Measurements from ENCODE around the gene SAMD3.
"Not testable (repeated sequence)": the region's sequence is repeated elsewhere in the genome, so short reads cannot be mapped to it uniquely, and the experiment has no call there.

SAMD3 gene

DNA sequence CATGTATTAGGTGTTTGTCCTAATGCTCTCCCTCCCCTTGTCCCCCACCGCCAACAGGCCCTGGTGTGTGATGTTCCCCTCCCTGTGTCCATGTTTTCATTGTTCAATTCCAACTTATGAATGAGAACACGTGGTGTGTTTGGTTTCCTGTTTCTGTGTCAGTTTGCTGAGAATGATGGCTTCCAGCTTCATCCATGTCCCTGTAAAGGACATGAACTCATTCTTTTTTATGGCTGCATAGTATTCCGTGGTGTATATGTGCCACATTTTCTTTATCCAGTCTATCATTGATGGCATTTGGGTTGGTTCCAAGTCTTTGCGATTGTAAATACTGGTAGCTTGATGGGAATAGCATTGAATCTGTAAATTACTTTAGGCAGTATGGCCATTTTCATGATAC, 52.6 kb downstream of the SAMD3 start:
- DNase-seq = not testable (repeated sequence)

DNA sequence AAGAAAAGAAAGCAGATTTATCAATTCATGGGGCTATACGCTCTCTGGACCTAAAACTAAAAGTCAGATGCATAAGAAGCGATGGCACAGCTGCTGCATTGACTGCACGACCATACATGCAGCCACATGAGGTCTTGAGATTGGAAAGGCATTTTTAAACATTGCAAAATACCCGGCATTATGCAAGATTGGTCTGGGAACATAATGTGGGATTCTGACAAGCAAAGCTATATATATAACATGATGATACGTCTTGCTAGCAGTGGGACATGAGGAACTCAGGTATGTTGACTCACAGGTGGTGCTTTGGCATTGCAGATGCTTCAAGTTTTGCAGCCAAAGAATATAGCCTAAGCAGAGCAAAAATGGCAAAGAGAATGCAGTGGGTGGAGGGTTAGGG, 55.1 kb downstream of the SAMD3 start:
- DNase-seq = no peak

DNA sequence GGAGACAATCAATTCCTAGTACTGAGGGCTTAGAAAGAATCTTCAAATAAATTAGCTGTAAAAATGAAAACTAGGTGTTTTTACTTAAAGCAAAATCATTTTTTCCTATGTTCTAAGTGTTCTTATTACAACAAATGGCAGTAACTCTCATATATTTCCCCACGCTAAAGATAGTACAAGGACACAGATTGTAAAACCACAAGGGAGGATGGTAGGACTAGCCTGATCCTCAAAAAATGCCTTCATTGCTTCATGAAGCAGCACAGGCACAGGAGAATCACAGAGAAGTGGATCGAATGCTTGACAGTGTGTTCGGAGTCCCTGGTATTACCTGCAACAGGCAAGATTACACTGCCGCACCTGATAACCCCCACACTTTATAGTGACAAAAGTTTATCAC, 58.5 kb downstream of the SAMD3 start:
- no peak for DNase-seq

DNA sequence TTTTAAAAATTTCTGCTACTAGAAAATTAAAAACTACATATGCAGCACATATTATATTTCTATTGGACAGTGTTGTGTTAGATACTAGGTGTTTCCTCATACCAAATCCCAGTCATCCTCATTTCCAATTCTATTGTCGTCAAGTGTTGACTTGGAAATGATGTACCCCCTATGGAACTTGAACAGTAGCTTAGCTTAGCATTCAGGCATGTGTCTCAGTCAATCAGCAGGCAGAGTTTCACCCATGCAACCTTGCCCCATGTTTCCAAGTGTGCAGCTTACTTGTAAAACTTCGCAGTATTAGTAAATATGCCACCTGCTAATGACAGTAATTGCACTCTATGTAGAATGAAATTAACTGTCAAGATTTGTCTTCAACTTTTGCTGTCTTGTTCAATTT, 59.5 kb downstream of the SAMD3 start:
- no peak for DNase-seq

DNA sequence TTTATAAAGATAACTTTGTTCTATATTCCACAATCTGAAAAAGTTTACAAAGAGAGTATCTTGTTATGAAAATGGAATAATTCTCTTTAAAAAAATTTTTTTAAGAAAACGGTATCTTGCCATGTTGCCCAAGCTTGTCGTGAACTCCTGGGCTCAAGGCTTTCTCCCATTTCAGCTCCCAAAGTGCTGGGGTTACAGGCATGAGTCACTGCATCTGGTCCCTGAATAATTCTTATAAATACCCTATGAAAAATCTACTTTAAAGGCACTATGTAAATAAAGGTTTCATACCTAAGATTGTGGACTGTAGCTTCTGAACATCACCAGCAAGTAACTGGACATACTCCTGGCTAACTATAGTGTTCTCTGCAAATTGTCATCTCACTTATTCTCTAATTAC, 60.3 kb downstream of the SAMD3 start:
- DNase-seq = no peak

DNA sequence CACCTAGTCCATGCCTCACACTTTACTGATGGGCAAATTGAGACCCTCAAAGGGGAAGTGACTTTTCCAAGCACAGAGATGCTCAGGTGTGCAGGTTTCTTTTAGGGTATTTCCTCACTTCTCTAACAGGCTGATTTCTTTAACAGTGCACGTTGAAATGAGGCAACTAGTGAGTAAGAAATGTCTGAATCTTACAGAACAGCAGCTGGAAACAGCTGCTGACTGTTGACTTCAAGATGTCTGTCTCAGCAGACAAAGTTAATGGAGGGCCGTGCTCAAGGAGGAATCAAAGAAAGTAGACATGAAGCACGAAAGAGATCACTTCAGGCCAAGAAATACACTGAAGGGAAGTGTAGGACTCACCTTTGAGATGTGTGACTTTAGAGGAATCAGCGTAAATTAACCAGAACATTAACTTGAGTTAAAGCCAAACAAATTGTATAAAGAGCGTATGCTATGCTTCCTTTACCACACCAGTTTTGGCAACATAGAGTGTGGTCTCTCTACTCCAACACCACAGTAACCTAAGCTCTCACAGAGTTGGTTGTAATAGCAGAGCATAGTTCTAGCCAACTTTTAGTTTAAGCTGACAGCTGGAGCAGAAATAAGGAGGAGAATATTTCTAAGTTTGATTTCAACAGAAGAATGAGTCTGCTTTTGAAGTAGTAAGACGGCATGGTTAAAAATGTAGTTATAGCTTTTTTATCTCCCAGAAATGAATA, 60.9 kb downstream of the SAMD3 start:
- no peak for DNase-seq

DNA sequence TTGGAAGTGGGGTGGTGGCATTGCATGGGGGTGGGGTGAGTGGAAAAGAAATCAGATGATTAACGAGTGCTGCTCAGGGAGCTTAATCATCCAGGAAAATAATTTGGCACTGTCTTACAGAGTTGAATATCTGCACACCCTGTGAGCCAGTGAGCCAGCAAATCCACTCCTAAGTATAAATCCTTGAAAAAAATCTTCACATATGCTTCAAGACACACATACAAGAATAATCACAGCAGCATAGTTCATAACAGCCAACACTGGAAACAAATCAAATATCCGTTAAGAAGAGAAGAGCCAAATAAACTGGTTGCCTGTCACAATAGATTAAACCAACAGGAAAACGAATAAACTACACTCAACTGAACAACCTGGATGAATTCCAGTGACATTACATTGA, 62.8 kb downstream of the SAMD3 start:
- DNase-seq = no peak

DNA sequence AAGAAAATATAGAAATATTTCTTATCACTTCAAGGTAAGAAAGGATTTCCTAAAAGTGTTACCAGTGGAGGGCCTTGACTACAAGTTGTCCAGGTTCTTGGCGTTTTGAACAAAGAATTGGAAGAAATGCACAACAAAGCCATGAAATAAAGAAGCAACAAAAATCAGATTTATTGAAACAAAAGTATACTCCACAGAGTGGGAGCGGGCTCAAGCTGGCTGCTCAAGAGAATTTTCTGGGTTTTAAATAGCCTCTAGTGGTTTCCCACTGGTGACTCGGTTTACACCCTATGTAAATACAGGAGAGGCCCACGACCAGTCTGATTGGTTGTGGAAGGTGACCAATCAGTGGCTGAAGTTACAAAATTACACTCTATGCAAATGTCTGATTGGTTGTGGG, 64.2 kb downstream of the SAMD3 start:
- no peak for DNase-seq

DNA sequence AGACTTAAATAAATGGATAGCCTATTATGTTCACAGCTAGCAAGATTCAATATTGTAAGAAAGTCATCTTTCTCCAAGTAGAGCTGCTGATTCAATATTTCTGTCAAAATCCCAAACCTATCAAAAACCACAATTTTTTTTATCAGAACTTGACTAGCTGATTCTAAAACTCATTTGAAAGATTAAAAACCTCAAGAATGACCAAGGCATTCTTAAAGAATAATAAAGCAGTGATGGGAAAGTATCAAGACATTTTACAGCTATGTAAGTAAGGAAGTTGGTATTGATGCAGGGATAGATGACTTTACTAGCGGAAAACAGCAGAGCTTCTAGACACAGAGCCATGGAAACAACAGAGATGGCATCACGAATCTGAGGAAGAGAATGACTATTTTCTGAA, 64.7 kb downstream of the SAMD3 start:
- no peak for DNase-seq

DNA sequence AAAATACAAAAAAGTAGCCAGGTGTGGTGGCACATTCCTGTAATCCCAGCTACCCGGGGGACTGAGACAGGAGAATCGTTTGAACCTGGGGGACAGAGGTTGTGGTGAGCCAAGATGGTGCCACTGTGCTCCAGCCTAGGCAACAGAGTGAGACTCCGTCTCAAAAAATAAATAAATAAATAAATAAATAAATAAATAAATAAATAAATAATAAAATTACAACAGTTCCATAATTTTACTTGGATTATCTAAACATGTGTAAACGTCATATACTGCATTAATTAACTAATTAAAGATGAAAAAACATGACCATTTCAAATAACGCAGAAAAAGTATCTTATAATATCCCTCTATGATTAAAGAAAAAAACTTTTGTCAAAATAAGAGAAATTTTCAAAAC, 65.8 kb downstream of the SAMD3 start:
- DNase-seq = no peak

DNA sequence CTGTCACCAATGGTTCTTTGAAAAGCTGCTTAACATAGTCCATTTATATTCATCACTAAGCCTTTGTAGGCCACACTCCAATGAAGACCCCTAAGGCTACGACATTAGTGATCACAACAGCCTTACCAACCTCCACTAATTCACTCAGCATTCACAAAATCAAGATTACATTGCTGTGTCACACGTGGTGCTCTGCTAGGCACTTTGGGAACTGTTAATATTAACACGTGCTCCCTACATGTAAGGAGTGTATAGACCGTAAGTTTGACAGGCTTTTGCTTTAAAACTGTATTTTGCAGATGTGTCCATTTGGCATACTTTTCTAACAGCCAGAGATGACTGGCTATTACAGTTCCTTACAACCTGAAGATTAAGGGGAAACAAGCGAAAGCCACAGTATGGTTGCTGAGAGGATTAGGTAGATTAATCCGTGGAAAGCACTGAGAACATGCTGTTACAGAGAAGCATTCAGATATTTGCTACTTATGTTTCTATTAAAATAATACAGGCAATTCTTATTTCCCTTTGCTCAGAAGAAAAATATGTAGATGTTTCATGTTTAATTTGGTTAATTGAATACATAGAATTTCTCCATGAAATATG, 69.7 kb downstream of the SAMD3 start:
- no peak for DNase-seq

DNA sequence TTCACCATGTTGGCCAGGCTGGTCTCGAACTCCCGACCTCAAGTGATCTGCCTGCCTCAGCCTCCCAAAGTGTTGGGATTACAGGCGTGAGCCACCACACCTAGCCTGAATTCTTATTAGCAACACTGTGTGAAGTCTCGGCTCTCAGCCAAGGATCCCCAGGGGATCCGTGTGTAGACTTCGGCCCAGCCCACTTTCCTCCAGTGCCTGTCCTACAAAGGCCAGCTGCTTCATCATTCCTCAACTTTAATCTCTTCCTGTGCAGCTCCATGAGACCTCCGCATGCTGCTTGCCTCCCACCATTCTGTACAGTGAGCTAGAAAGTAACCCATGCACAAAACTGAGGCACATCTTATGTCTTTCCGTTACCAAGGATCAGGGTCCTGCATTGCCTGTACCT, 71.8 kb downstream of the SAMD3 start:
- DNase-seq = no peak

DNA sequence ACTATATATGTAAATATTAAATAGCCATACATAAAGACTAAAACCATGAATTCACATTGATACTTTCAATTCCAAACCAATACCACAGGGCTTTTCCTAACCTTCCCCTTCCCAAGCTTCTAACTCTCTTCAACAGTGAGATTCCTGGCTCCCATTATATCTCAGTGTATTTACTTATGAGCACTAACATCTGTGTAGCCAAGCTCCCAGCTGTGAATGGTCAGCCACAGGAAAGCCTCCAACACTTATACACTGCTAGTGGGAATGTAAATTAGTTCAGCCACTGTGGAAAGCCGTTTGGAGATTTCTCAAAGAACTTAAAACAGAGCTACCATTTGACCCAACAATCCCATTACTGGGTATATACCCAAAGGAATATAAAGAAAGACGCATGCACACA, 73.7 kb downstream of the SAMD3 start:
- not testable (repeated sequence) for DNase-seq

DNA sequence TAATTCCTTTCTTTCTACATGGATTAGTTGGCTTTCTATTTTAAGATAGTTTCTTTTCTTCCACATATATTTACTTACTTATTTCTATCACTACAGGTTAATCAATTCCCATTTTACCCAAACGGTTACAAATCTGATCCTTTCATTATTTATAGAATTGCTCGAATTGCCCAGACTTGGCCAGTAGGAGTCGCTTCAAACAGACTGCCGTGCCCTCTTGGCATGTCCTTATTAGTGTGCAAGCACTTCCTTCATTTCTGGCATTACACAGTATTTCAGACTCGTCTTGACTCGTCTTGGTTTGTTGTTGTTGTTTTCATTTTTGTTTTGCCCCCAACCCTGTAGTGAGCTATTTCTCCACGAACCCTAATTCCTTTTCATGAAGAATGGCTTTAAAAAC, 74.6 kb downstream of the SAMD3 start:
- no peak for DNase-seq

DNA sequence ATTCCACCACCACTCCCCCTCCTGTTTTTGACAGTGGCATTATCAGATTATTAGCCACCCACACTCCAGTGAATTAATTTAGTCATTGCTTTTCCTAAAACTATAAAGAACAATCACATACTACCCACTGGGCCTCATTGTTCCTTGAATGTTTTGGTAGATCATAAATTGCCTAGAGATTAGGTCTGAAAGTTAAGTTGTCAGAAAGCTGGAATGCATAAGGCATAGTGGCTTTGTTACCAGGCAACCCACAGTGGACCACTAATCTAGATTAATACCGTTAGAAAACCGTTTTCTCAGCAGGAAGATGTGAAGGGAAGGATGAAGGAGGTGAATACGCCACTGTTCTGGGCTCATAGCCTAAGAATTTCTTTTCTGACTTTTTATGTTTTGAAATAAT, 75.6 kb downstream of the SAMD3 start:
- DNase-seq = no peak

DNA sequence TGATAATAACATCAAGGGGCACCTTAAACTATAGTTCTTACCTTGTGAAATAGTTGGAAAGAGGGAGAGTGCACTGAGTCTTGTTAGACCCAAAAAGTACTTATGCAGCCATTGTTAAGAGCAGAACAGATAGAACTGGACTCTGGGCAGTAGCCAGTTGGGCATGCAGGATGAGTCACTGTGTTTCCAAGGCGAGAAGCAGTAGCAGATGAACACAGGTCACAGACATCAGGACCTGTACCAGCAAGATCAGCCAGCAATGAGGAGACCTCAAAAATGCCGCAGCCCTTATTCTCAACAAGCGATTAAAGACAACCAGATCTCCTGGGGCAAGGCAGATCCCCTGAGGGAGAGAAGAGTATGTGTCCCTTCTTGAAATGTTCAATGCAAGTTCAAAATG, 79.0 kb downstream of the SAMD3 start:
- DNase-seq = no peak

DNA sequence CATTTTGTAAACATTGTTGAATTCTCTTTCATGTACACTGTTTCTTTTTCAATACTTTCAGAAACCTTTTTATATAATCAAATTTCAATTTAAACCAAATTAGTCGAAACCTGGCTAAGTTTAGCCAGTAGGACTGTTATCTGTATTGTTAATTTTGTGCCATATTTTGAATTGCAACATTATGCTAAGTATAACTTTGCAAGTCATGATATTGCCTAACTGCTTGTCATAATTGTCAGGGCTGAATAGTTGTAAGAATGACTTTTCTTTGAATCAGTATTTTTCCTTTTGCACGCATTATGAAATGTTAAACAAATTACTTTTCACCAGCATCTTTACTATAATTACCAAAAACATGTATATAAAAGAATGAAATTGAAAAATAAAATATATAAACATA, 82.7 kb downstream of the SAMD3 start:
- no peak for DNase-seq

DNA sequence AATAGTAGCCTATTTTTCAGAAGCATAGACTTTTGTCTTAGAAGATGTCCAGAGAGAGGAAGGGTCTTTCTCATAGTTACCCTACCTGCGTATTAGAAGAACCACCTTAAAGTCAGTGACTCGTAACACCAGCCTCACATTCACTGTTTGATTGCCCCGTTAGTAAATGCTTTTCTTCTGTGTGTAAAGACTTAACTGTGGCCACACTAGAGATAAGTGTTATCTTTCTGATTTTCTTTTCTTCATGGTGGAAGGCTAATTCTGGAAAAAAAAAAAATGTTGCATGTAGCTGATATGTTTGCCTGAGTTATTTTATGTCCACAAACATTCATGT, 83.9 kb downstream of the SAMD3 start:
- no peak for DNase-seq

DNA sequence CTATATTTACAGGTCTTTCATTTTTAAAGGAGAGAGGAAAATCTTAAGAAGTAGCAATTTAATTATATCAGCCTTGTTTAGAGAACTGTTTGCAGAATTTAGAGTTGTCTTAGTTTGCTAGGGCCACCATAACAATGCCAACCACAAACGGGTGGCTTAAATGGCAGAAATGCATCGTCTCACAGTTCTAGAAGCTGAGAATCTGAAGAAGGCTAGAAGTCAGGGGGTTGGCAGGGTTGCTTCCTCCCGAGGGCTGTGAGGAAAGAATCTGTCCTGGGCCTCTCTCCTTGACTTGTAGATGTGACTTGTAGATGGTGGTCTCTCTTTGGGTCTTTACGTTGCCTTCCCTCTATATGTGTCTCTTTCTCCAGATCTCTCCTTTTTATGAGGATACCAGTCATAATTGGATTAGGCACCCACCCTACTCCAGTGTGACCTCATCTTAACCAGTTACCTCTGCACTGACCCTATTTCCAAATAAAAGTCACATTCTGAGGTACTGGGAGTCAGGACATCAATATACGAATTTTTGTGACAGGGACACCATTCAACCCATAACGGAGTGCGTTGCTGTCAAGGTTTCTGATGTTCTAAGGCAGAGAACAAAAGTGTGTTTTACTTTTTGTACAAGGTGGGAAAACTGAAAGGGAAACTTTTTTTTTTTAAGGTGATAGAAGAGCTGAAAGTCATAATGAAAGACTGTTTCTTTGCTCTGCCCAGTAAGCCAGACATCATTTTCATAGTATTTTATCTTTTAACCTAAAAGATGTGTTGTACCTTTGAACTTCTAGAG, 84.4 kb downstream of the SAMD3 start:
- DNase-seq = no peak

DNA sequence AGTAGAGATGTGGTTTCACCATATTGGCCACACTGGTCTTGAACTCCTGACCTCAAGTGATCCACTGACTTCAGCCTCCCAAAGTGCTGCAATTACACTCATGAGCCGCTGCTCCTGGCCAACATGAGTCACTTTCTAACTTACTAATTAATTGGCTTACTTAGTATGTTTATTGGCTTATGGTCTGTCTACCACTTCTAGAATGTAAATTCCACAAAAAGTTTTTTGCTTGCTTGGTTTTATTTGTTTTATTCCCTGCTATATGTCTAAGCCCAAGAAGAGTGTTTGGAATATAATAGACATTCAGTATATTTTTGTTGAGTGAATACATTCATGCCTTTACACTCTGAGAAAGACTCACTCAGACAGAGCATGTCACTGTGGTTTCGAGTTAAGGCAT, 86.0 kb downstream of the SAMD3 start:
- no peak for DNase-seq

DNA sequence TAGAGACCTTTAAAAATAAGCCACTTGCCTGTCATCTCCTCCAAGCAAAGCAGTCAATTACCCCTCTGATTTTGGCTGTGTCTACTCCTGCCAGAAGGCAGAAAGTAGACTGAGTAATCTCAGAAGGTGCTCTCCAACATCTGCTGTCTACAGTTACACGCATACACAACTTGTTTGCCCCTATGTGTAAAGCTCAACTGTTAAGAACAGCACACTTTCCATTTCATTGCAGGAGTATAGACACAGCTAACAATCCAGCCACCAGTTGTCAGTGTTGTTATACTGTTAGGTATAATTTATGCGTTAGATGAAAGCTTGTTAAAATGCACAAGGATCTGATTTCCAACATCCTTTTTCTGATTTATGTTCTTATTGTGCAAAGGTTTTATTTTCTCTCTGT, 88.2 kb downstream of the SAMD3 start:
- no peak for DNase-seq

DNA sequence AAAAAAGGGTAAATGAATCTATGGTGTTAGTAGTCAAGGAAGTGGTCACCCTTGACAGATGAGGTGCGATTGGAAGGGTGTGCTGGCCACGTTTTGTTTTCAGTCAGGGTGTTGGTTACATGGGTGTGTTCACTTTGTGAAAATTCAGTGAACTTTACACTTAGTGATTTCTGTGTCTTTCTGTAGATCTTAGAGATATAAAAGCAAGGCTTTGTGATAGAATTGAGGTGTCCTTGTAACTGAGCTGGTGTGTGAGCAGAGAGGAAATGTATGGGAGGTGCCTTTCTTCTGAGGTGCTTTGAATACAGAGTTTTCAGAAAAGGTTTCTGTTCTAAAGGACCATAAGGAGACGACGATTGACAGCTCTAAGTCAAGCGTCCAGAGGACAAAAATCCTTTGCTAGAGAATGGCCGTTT, 90.5 kb downstream of the SAMD3 start:
- no peak for DNase-seq

DNA sequence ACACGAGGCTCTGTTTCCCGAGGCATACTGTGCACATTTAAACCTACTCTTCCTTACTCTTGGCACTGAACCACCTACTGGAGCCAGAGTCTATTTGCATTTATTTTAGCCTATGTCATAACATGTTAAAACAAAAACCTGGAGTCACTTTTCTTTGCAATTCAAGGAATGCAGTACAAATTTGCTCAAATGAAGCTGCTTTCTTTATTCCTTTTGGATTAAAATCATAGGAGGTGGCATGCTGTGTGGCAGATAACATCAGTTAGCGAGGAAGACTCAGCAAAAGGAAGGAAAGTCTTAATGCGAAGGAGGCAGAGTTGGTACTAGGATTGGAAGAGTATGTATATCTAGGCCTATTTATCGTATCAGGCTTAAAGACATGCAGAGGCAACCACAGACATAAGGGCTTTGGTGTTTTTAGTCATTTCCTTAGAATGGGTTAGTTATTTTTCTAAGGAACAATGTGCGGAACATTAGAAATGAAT, 92.9 kb downstream of the SAMD3 start:
- DNase-seq = no peak

DNA sequence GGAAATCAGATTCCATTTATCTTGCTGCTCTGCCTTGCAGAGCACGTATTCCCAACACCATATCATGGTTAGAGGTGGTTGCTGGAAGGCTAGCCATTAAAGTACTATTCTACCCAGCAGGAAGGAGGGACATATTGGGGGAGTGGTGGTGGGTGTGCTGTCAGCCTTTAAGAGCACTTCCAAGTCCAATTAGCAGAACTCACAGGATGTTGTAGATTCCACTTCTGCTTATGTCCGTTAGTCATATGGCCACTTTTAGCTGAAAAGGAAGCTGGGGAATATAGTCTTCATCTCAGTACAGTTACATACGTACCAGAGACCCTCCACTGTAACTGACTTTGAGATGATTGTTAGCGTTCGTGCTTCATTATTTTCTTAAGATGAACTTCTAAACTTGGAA, 94.4 kb downstream of the SAMD3 start:
- DNase-seq = no peak

Data from SHP77 treated with DMSO at 0.1 percent for 48 hours (cell line).